ENCODE results near the gene LMO4. TPM values are rescaled to one million over a fixed set of nuclear protein-coding genes. Genes with fewer than 3 reads are reported as not detected.

LMO4 gene
- total and polyA plus RNA-seq, 10 of the 15 experiments (the other 5 are each of a cell fraction or from before 2014, with no cell fraction given), result 3.8 to 76.6 (median 20.7) TPM

GRCh38 chr1:87348341-87349019 is 19.8 kb downstream of the LMO4 start:
- Histone ChIP-seq H3K36me3 (ENCODE audit: control insufficient read depth in 2 of 2, insufficient read depth in 2 of 2, low read length in 1 of 2) (peaks cover 0 to 5% of the 10 kb centered on the region in 2 experiments; a peak in 3 of 4 replicates), H3K9ac (ENCODE audit: control insufficient read depth, insufficient read depth, low read length) (no peak overlapping the region), H3K4me1 (ENCODE audit: control insufficient read depth, insufficient read depth, low read length) (peaks cover 6% of the 10 kb centered on the region), H3K79me2 (ENCODE audit: control insufficient read depth, insufficient read depth, low read length) (no peaks in the 10 kb centered on the region), H2AFZ (ENCODE audit: control insufficient read depth, low read depth, low read length) (no peak overlapping the region), H4K20me1 (ENCODE audit: control insufficient read depth, insufficient read depth) (no peaks in the 10 kb centered on the region), H3K4me3 (no peak overlapping the region), H3K4me2 (ENCODE audit: control insufficient read depth, insufficient read depth) (no peak overlapping the region), H3K27me3 (replicated peaks in 1 of 2; ENCODE audit: control insufficient read depth in 2 of 2, insufficient read depth in 2 of 2, low read length in 1 of 2) (no peaks in the 10 kb centered on the region), H3K27ac (ENCODE audit: control insufficient read depth, insufficient read depth) (no peak overlapping the region), H3K9me3 (replicated peaks; ENCODE audit: control insufficient read depth, insufficient read depth, low read length) (no peaks in the 10 kb centered on the region)
- POLR2A ChIA-PET, result interaction anchor here (1.0 kb wide), 1 partner anchor 13 kb away, joined by 4 read pairs; no protein-coding TSS in a partner anchor
- no peak for ATAC-seq
- BruUV-seq (replicated peaks), result no TSS peak
- RAD21 ChIA-PET (ENCODE audit: unreplicated experiment), result interaction anchor here (0.9 kb wide), 1 partner anchor 13 kb away, joined by 4 read pairs; no protein-coding TSS in a partner anchor
- CTCF ChIA-PET, result no interaction called here
- intact Hi-C loops (cut with micrococcal nuclease; ENCODE audit: unreplicated experiment) (no loop called here), in situ Hi-C loops (cut with MboI) (no loop called here)
- TF ChIP-seq ESRRA (IDR thresholded peaks at IDR 0.05; ENCODE audit: low read length), result no peak
- no peak for TF ChIP-seq NR2C1 (IDR thresholded peaks at IDR 0.05)
- no peak for TF ChIP-seq MTA3 (IDR thresholded peaks at IDR 0.05; ENCODE audit: borderline replicate concordance, low read length)
- TF ChIP-seq HDAC6 (IDR thresholded peaks at IDR 0.05; ENCODE audit: unreplicated experiment), result no peak
- no peak for TF ChIP-seq CEBPB (IDR thresholded peaks at IDR 0.05; ENCODE audit: borderline replicate concordance in 1 of 2, low read depth in 2 of 2, low read length in 2 of 2)
- WGBS (ENCODE audit: insufficient coverage, insufficient replicate concordance, low lambda C conversion rate, missing lambda C conversion rate), result 95% methylated on average over 7 of the region's 7 CpGs
- SMC1A ChIA-PET (ENCODE audit: uncharacterized antibody, unreplicated experiment), result interaction anchor here (1.9 kb wide), 1 partner anchor 103 kb away, joined by 5 read pairs; no protein-coding TSS in a partner anchor
- no peak for DNase-seq (ENCODE audit: low read depth, low spot score)
- no peak for FAIRE-seq

- no peaks in the 10 kb centered on the region for H4K20me1 ChIP-seq (ENCODE audit: control insufficient read depth, insufficient read depth)
- H3K4me3 ChIP-seq, result no peak overlapping the region
- CTCF ChIA-PET, result no interaction called here
- SMC1A ChIA-PET (ENCODE audit: uncharacterized antibody, unreplicated experiment), result interaction anchor here (1.9 kb wide), 1 partner anchor 103 kb away, joined by 5 read pairs; no protein-coding TSS in a partner anchor
- H3K4me2 ChIP-seq (ENCODE audit: control insufficient read depth, insufficient read depth), result no peak overlapping the region
- BruUV-seq (replicated peaks), result no TSS peak
- peaks cover 6% of the 10 kb centered on the region for H3K4me1 ChIP-seq (ENCODE audit: control insufficient read depth, insufficient read depth, low read length)
- FAIRE-seq, result no peak
- no peak overlapping the region for H3K27ac ChIP-seq (ENCODE audit: control insufficient read depth, insufficient read depth)
- DNase-seq (ENCODE audit: low read depth, low spot score), result no peak
- H3K27me3 ChIP-seq (replicated peaks in 1 of 2; ENCODE audit: control insufficient read depth in 2 of 2, insufficient read depth in 2 of 2, low read length in 1 of 2), result no peaks in the 10 kb centered on the region
- no peak for TF ChIP-seq NFXL1 (IDR thresholded peaks at IDR 0.05; ENCODE audit: borderline replicate concordance)
- TF ChIP-seq CHD2 (IDR thresholded peaks at IDR 0.05; ENCODE audit: borderline replicate concordance, low read depth, low read length), result no peak
- no peak for TF ChIP-seq MLLT1 (IDR thresholded peaks at IDR 0.05)
- no peak for TF ChIP-seq NRF1 (conservative IDR thresholded peaks at IDR 0.05; ENCODE audit: low read depth, low read length)
- TF ChIP-seq RAD51 (IDR thresholded peaks at IDR 0.05), result no peak
- no peak for TF ChIP-seq E2F4 (IDR thresholded peaks at IDR 0.05; ENCODE audit: low read depth, low read length)
- no peak for TF ChIP-seq KLF5 (IDR thresholded peaks at IDR 0.05; ENCODE audit: partially characterized antibody)
- TF ChIP-seq POLR2A (IDR thresholded peaks at IDR 0.05; ENCODE audit: low read depth, low read length), result no peak
- TF ChIP-seq KDM1A (IDR thresholded peaks at IDR 0.05; ENCODE audit: borderline replicate concordance), result no peak
- no peak for TF ChIP-seq PAX5 (IDR thresholded peaks at IDR 0.05; ENCODE audit: borderline replicate concordance, low read depth, low read length)
- intact Hi-C loops (cut with micrococcal nuclease; ENCODE audit: unreplicated experiment), result no loop called here
- H2AFZ ChIP-seq (ENCODE audit: control insufficient read depth, low read depth, low read length), result no peak overlapping the region
- H3K9me3 ChIP-seq (replicated peaks; ENCODE audit: control insufficient read depth, insufficient read depth, low read length), result no peaks in the 10 kb centered on the region
- H3K36me3 ChIP-seq (ENCODE audit: control insufficient read depth in 2 of 2, insufficient read depth in 2 of 2, low read length in 1 of 2), result peaks cover 0 to 5% of the 10 kb centered on the region in 2 experiments; a peak in 1 of 4 replicates
- RAD21 ChIA-PET (ENCODE audit: unreplicated experiment), result interaction anchor here (0.9 kb wide), 1 partner anchor 14 kb away, joined by 4 read pairs; no protein-coding TSS in a partner anchor
- H3K9ac ChIP-seq (ENCODE audit: control insufficient read depth, insufficient read depth, low read length), result no peak overlapping the region
- in situ Hi-C loops (cut with MboI), result no loop called here
- no peaks in the 10 kb centered on the region for H3K79me2 ChIP-seq (ENCODE audit: control insufficient read depth, insufficient read depth, low read length)
- ATAC-seq, result no peak
- POLR2A ChIA-PET, result interaction anchor here (1.0 kb wide), 1 partner anchor 13 kb away, joined by 4 read pairs; no protein-coding TSS in a partner anchor
- 43% methylated on average over 2 of the region's 2 CpGs for WGBS (ENCODE audit: insufficient coverage, insufficient replicate concordance, low lambda C conversion rate, missing lambda C conversion rate)
These were observed 20.4 kb downstream of the LMO4 start for GRCh38 chr1:87349036-87349435.
